Endothelial cell of umbilical vein (primary cell): ENCODE results near the gene ADH5.

Experiments used
- EZH2 ChIP-seq: IDR thresholded peaks from 2 replicates; pipeline ENCODE4 v1.6.1; 2012; ENCODE audit warnings: borderline replicate concordance, low read depth, mild to moderate bottlenecking, moderate library complexity, low read length, inconsistent platforms; ENCODE audit not compliant: severe bottlenecking
- JUN ChIP-seq: IDR thresholded peaks from 2 replicates; pipeline ENCODE4 v1.6.1; 2011; ENCODE audit warnings: borderline replicate concordance, low read depth; ENCODE audit not compliant: insufficient read length, insufficient read depth
- POLR2A ChIP-seq: IDR thresholded peaks from 2 replicates; pipeline ENCODE4 v1.6.1; 2012; ENCODE audit warnings: low read depth, mild to moderate bottlenecking, control low read depth, low read length
- TF ChIP-seq, protein P1 (sequence below), 2 donors: IDR thresholded peaks; 1 replicate in 1 of 2; 2 replicates in 1 of 2; pipeline ENCODE4 v1.5.1; 2011; ENCODE audit warnings: low read length in 2 of 2, mild to moderate bottlenecking in 2 of 2, moderate library complexity in 2 of 2, control low read depth in 1 of 2, inconsistent platforms in 1 of 2, low read depth in 1 of 2; ENCODE audit not compliant: insufficient read depth in 1 of 2; ENCODE audit errors: extremely low read depth in 1 of 2

DNA sequence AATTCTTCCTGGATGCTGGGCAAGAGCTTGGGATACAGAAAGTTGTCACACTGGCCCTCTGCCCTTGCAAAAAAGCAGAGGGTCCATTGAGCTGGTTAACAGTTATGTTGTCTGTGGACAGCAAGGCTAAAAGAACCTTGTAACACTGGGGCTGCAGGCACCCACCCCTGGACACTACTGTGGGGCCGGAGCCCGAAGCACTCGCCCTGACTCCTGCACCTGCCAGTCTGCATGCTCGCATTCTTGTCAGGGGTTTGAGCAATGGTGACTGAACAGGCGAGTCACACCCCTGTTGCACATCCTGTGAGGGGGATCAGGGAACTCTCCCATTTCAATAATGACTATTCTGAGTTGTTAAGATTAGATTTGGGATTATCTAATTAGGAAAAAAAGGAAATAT lies 31.9 kb upstream of the ADH5 start:
- TF ChIP-seq EZH2 (no peak), JUN (no peak), POLR2A (no peak)
- TF ChIP-seq, protein P1, sequence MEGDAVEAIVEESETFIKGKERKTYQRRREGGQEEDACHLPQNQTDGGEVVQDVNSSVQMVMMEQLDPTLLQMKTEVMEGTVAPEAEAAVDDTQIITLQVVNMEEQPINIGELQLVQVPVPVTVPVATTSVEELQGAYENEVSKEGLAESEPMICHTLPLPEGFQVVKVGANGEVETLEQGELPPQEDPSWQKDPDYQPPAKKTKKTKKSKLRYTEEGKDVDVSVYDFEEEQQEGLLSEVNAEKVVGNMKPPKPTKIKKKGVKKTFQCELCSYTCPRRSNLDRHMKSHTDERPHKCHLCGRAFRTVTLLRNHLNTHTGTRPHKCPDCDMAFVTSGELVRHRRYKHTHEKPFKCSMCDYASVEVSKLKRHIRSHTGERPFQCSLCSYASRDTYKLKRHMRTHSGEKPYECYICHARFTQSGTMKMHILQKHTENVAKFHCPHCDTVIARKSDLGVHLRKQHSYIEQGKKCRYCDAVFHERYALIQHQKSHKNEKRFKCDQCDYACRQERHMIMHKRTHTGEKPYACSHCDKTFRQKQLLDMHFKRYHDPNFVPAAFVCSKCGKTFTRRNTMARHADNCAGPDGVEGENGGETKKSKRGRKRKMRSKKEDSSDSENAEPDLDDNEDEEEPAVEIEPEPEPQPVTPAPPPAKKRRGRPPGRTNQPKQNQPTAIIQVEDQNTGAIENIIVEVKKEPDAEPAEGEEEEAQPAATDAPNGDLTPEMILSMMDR (IDR thresholded peaks at IDR 0.05; ENCODE audit: extremely low read depth in 1 of 2, insufficient read depth in 1 of 2, low read depth in 1 of 2, low read length in 2 of 2): no peak
